GM18526 (cell line): ENCODE measurements around the gene SRPK3.

Experiments
- POLR2A ChIP-seq: IDR thresholded peaks from 3 replicates; pipeline ENCODE4 v1.6.1; 2011; ENCODE audit not compliant: insufficient read length; ENCODE audit errors: extremely low read depth

Gene SRPK3

DNA sequence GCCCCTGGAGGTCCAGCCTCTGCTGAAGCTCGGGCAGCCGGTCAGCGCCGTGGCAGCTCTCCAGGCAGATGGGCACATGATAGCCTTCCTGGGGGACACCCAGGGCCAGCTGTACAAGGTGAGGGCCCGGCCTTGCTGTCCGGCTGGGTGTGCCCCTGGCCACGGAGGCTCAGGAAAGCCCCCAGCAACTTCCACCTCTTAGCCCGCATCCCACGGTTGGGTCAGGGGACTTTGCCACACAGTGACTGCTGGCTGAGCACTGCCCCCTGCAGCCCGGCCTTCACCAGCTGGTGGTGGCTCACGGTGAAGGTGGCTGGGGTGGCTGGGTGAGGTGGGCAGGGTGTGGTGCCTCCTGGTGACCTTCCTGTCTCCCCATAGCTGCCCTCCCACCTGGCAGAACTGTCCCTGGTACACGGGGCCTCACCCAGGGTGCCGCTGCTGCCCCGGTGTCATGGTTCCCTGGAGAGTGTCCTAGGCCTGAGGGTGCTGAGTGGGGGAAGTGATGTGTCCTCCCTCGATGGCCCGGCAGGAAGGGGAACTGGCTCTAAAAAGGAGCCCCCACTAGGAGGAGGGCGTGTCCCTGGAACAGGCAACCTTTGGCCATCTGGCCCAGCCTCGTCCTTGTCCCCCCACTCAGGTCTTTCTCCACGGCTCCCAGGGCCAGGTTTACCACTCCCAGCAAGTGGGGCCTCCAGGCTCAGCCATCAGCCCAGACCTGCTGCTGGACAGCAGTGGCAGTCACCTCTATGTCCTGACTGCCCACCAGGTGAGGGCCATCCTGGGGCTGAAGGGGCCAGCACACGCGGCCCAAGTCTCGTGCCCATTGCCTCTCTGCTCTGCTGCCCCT is 12.3 kb upstream of the SRPK3 start:
- no peak for TF ChIP-seq POLR2A

DNA sequence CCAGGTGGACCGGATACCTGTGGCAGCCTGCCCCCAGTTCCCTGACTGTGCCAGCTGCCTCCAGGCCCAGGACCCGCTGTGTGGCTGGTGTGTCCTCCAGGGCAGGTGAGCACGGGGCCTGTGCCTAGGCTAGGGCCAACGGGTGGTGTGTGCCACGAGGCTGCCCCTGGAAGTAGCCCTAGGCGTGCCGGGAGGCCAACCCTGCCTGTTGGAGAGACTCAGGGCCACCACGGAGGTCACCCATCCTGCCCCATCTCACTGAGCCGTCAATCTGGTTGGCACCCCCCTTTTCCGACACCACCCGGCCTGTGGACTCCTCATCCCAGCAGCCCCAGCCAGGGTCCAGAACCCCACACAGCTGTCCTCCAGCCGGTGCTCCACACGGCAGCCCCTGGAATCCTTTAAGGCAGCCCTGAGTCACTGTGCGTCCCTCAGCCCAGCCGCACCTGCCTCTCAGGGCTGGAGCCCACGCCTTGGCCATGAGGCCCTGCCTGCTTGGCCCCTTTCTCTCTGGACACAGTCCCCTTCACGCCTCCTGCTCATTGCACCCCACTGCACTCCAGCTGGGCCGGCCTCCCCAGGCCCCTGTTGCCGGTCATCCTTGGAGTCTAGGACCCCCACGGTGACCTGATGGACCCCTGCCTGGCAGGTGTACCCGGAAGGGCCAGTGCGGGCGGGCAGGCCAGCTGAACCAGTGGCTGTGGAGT is 11.5 kb upstream of the SRPK3 start:
- no peak for TF ChIP-seq POLR2A

DNA sequence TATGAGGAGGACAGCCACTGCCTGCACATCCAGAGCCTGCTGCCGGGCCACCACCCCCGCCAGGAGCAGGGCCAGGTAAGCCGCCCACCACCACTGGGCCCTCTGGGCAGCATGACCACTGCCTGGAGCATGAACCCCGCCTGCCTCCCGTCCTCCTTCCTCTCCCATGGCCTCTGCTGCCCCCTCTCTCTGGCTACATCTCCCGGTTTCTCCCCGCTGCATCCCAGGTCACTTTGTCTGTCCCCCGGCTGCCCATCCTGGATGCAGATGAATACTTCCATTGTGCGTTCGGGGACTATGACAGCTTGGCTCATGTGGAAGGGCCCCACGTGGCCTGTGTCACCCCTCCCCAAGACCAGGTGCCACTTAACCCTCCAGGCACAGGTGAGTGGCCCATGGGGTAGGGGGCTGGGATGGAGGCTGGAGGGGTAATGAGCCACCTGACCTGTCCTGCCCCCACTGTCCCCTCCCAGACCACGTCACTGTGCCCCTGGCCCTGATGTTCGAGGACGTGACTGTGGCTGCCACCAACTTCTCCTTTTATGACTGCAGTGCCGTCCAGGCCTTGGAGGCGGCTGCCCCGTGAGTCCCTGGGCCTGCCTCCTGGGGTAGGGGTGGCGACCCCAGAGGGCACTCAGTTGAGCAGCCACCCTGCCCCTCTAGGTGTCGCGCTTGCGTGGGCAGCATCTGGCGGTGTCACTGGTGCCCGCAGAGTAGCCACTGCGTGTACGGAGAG is 10.8 kb upstream of the SRPK3 start:
- TF ChIP-seq POLR2A = no peak

DNA sequence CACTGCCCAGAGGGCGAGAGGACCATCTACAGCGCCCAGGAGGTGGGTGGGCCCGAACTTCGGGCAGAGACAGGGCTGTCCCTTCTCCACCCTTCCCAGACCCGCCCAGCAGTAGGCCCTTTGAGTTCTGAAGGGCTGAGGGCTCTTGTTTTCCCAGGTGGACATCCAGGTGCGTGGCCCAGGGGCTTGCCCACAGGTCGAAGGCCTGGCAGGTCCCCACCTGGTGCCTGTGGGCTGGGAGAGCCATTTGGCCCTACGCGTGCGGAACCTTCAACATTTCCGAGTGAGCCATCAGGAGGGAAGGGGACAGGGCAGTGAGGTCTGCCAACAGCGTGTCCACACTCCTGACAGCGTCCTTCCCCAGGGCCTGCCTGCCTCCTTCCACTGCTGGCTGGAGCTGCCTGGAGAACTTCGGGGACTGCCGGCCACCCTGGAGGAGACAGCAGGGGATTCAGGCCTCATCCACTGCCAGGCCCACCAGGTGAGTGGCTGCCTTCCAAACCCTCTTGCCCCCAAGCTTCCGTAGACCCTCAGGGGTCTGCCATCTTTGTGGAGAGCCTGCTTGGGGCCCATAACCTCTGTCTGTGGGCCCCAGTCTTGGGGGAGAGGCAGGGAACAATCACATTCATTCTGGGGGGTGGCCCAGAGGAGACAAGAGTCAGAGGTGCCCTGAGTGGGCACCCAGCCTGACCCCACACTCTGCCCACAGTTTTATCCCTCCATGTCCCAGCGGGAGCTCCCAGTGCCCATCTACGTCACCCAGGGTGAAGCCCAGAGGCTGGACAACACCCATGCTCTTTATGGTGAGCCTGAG is 10.0 kb upstream of the SRPK3 start:
- TF ChIP-seq POLR2A = no peak

DNA sequence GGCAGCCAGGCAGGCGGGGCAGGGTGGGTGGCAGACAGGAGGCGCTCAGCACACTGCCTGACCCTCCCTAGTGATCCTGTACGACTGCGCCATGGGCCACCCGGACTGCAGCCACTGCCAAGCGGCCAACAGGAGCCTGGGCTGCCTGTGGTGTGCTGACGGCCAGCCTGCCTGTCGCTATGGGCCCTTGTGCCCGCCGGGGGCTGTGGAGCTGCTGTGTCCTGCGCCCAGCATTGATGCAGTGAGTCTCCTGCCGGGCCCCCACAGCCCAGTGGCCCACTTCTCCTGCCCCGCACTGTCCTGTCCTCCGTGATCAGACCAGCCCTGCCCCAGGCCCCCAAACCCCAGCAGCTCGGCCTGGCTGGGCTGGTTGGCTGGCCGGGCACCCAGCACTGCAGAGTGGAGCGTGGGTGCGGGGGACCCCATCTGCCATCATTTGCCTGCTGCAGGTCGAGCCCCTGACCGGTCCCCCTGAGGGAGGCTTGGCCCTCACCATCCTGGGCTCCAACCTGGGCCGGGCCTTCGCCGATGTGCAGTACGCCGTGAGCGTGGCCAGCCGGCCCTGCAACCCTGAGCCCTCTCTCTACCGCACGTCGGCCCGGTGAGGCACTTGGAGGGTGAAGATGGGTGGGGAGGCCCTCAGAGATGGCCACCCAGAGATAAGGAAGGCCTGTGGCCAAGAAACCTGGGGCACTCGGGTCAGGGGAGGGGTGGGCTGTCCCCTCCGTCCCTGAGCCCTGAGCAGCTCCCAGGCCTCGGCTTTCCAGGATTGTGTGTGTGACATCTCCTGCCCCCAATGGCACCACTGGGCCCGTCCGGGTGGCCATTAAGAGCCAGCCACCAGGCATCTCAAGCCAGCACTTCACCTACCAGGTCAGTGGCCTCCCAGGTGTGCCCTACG is 9.2 kb upstream of the SRPK3 start:
- no peak for TF ChIP-seq POLR2A

DNA sequence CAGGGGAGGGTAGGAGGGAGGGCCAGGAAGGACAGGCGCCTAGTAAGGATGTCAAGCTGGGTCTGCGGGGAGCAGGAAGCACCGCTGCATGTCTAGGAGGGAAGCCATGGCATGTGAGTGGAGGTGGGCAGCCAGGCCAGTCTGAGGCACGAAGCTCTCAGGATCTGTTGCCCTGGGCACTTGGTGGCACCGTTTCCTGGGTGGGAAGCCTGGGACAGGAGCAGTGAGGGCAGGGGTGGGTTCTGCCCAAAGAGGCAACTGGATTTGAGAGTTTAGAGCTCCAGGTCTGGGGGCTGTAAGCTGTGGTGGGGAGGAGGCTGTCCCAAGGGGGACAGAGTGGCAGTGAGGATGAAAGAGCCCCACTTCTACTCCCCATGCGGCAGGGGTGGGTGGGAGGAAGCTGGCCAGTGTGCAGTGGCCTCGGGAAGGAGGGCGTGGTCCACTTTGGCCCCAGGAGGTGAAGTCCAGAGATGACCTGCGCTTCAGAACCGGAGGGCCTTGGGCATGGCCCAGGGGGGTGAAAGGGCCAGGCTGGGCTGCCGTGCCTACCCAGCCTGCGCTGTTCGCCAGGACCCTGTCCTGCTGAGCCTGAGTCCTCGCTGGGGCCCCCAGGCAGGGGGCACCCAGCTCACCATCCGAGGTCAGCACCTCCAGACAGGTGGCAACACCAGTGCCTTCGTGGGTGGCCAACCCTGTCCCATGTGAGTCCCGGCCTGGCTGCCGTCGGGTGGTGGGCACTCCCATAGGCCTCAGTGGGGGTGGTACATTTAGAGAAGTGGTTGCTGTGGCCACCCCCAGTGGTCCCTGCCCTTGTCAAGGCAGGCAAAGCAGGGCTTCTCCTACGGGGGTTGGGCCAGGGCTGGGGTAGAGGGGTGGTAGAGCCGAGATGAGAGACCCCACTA is 8.3 kb upstream of the SRPK3 start:
- TF ChIP-seq POLR2A = no peak

DNA sequence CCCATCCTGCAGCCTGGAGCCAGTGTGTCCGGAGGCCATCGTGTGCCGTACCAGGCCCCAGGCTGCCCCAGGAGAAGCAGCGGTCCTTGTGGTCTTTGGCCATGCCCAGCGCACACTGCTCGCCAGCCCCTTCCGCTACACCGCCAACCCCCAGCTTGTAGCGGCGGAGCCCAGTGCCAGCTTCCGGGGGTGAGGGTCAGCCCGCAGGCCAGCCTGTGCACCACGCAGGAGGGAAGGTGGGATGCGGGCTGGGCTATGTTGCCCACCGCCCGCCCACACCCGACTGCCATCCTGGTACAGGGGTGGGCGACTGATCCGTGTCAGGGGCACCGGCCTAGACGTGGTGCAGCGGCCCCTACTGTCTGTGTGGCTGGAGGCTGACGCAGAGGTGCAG is 7.6 kb upstream of the SRPK3 start:
- no peak for TF ChIP-seq POLR2A

DNA sequence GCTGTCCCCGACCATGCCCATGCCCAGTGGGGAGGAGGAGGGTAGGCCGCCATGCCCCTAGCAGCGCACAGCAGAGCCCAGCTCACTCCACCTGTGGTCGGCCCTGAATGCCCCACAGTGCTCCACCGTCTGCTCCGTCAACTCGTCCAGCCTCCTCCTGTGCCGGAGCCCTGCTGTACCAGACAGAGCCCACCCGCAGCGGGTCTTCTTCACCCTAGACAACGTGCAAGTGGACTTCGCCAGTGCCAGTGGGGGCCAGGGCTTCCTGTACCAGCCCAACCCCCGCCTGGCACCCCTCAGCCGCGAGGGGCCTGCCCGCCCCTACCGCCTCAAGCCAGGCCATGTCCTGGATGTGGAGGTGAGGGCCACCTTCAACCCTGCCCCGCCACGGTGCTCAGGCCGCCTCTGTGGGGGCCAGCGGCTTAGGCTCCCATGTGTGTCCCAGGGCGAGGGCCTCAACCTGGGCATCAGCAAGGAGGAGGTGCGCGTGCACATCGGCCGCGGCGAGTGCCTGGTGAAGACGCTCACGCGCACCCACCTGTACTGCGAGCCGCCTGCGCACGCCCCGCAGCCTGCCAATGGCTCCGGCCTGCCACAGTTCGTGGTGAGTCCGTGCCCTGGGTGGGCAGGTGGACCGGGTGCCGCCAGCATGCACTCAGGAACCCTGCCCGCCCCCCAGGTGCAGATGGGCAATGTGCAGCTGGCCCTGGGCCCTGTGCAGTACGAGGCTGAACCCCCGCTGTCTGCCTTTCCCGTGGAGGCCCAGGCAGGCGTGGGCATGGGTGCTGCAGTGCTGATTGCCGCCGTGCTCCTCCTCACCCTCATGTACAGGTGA is 6.9 kb upstream of the SRPK3 start:
- TF ChIP-seq POLR2A = no peak

DNA sequence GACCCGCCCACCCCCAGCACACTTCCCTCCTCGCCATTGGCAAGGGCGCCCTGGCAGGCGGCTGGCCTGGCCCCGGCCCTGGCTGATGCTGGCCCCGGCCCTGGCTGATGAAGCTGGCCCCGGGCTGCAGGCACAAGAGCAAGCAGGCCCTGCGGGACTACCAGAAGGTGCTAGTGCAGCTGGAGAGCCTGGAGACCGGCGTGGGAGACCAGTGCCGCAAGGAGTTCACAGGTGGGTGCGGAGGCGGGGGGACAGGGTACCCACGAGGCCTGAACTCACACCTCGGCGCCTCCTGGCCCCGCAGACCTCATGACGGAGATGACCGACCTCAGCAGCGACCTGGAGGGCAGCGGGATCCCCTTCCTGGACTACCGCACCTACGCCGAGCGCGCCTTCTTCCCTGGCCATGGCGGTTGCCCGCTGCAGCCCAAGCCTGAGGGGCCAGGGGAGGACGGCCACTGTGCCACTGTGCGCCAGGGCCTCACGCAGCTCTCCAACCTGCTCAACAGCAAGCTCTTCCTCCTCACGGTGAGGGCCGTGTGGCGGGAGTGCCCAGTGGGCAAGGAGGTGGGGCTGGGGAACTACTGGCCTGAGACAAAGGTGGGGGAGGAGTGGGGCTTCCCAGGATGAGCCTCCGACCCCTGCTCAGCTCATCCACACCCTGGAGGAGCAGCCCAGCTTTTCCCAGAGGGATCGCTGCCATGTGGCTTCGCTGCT is 6.1 kb upstream of the SRPK3 start:
- TF ChIP-seq POLR2A = no peak

DNA sequence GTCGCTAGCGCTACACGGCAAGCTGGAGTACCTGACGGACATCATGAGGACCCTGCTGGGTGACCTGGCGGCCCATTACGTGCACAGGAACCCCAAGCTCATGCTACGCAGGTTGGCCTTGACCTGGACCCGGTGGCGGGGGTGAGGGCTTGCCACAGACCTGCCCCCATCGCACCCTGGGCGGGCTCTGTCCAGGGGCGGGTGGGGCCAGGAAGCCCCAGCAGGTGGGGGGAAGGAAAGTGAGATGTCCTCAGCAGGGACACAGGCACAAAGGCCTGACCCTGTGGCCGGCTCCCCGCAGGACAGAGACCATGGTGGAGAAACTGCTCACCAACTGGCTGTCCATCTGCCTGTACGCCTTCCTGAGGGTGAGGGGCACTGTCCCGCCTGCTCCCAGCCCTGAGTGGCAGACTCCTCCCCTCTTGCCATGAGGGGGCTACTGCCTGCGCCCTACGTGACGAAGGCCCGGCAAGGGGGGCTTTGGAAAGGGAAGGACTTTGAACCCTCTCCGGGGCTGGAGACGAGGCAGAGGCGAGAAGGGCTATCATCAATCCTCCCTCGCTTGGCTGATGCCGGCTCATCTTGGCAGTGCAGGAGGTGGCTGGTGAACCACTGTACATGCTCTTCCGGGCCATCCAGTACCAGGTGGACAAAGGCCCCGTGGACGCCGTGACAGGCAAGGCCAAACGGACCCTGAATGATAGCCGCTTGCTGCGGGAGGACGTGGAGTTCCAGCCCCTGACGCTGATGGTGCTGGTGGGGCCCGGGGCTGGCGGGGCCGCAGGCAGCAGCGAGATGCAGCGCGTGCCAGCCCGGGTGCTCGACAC is 5.3 kb upstream of the SRPK3 start:
- no peak for TF ChIP-seq POLR2A

DNA sequence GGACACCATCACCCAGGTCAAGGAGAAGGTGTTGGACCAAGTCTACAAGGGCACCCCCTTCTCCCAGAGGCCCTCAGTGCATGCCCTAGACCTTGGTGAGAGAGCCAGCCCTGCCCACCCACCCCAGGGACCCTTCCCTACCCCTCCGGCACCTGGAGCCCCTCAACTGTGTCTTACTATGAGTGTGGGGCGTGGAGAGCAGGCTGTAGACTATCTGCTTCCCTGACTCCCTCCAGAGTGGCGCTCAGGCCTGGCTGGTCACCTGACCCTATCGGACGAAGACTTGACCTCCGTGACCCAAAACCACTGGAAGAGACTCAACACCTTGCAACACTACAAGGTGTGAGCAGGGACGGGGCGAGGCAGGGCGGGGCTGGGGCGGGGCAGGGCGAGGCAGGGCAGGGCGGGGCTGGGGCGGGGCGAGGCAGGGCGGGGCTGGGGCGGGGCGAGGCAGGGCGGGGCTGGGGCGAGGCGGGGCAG is 4.7 kb upstream of the SRPK3 start:
- TF ChIP-seq POLR2A = no peak
